C4-2B (cell line): Measurements from ENCODE around the gene TSPYL6.

Experiments
- CTCF ChIP-seq: fragments of 450-650 bp; conservative IDR thresholded peaks from 2 replicates; pipeline ENCODE4 v1.5.1; 2017; ENCODE audit warnings: mild to moderate bottlenecking
- ZFX ChIP-seq: fragments of 450-650 bp; IDR thresholded peaks from 2 replicates; pipeline ENCODE4 v1.6.1; 2017

GRCh38 chr2:54262015-54262765 lies 6.2 kb upstream of the TSPYL6 start:
- TF ChIP-seq CTCF, result no peak
- no peak for TF ChIP-seq ZFX
